GM19468 (cell line): ENCODE measurements around the gene MLF2.
"Not testable (repeated sequence)": the region's sequence is repeated elsewhere in the genome, so short reads cannot be mapped to it uniquely, and the experiment has no call there.

ENCODE experiments used
- ATAC-seq: cut with Tn5 transposase; IDR thresholded peaks from one replicate; pipeline ENCODE4 v1.9.1; 2021; ENCODE audit warnings: mild to moderate bottlenecking, moderate library complexity, moderate number of reproducible peaks; ENCODE audit not compliant: unreplicated experiment; ENCODE audit errors: extremely low read depth

The MLF2 gene

DNA sequence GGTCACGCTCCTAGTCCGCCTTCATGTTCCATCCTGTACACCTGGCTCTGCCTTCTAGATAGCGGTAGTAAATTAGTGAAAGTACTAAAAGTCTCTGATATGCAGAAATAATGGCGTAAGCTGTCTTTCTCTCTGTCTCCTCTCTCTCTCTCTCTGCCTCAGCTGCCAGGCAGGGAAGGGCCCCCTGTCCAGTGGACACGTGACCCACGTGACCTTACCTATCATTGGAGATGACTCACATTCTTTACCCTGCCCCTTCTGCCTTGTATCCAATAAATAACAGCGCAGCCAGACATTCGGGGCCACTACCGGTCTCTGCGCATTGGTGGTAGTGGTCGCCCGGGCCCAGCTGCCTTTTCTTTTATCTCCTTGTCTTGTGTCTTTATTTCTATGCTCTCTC lies 10.9 kb downstream of the MLF2 start:
- not testable (repeated sequence) for ATAC-seq

DNA sequence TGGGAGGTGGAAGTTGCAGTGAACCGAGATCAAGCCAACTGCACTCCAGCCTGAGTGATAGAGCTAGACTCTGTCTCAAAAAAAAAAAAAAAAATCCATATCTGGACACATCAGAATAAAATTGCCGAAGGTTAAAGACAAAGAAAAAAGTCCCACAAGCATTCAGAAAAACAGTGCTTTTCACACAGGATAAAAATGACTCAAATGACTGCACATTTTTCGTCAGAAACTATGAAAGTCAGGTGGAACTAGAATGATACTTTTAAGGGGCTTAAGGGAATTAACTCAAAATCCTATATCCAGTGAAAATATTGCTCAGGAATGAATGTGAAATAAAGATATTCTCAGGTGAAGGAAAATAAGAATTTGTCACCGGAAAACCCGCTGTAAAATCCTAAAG lies 16.2 kb downstream of the MLF2 start:
- ATAC-seq: no peak

DNA sequence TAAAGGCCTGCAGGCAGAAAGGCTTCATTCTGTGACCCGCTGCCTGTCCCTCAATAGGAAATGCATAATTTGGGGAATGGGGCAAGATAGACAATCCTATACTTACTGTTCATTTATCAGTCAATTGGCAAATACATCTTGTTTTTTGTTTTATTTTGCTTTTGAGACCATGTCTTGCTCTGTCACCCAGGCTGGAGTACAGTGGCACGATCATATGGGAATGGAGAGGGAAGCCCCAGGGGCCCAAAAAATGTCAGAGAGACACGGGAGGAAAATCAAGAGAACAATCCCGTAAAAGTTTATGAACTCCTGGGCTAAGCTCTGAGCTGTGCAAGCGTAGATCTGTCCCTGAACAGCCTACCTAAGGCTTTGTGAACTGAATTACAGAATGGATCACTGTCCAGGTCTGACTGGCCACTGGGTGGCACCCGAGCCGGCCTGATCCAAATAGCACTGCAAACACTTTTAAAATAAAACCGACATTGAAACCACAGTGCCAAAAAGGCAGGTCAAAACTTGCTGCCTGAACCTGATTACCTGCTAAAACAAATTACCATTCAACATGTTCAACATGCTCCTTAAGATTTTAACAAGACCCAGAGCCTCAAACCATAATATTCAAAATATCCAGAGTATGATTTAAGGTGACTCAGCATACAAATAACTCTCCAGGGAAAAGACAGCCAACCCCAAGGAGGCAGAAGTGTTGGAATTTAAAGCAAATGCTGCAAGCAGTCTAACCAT lies 17.3 kb downstream of the MLF2 start:
- ATAC-seq: no peak

DNA sequence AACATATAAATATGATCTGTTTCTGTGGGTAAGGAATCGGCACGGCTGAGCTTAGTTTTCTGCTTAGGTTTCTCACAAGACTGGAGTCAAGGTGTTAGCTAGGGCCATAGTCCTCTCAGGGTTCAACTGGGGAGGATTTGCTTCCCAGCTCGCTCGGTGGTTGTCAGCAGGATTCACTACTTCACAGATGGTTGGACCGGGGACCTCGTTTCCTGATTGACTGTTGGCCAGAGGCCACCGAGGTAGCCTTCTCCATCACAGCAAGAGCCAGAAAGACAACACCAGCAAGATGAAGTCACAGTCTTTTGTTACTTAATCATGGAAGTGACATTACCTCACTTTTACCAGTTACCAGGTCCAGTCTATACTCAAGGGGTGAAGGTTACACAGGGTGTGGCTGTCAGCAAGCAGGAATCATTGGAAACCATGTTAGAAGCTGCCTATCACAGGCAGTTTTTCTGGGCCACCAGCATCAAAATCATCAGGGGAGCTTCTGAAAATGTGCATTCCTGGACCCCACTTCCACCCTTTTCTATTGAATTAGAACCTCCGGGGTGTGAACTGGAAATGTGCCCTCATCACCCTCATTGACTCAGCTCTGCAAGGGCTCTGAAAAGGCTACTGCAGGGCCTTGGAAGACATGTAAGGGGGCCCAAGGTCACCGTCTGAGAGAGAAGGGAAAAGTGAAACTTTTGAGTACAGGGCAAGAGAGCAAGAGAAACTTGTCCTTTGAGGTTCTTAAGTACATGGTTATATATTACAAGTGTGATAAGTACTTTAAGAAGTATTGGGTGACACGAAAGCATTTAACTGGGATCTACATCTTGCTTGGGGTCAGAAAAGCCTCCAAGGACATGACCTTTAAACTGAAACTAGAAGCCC lies 18.2 kb downstream of the MLF2 start:
- no peak for ATAC-seq

DNA sequence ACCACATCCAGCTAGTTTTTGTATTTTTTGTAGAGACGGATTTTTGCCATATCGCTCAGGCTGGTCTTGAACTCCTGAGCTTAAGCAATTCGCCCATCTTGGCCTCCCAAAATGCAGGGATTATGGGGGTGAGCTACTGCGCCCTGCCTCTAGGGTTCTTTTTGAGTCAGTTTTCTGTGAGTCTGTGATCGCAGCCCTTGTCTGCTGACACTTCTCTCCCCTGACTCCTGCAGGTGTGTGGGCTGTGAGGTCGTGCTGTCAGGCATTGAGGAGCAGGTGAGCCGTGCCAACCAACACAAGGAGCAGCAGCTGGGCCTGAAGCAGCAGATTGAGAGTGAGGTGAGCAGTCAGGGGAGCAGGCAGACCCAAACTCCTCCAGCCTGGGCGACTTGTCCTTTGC lies 22.8 kb downstream of the MLF2 start:
- no peak for ATAC-seq

DNA sequence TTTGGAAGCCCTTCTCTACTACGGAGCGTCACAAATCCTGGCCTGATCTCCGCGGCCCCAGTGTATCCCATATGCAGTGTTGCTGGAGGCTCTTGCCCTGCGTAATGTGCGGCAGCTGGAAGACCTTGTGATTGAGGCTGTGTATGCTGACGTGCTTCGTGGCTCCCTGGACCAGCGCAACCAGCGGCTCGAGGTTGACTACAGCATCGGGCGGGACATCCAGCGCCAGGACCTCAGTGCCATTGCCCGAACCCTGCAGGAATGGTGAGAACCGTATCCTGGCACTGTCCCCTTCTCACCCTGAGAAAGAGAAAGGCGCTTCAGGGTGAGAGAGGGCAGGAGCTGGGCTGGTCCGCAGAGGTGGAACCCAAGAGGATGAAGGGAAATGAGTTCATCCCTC lies 23.8 kb downstream of the MLF2 start:
- no peak for ATAC-seq

DNA sequence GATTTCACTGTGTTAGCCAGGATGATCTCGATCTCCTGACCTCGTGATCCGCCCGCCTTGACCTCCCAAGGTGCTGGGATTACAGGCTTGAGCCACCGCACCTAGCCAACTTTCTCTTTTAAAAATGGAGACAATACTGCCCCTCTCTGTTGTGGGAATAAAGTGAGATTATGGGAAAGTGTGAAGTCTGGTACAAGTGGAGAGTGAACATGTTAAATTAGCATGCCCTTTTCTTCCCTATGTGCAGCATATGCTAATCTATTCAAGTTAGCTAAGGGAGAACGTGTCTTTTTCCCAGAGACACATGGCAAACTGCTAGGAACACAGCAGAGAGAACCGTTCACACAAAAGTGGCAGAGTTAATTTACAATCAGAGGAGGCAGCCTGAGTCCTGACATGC lies 27.6 kb downstream of the MLF2 start:
- no peak for ATAC-seq

DNA sequence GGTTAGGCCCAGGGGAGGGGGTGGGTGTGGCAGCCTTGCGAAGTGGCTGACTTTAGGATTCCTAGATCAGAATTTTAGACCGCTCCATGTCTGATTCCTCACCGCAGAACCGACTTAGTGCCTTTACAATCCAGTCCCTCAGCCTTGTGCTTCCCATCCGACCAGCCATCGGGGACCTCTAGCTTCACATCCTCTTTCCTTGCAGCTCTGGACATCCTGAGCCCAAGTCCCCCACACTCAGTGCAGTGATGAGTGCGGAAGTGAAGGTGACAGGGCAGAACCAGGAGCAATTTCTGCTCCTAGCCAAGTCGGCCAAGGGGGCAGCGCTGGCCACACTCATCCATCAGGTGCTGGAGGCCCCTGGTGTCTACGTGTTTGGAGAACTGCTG lies 28.5 kb downstream of the MLF2 start:
- no peak for ATAC-seq

DNA sequence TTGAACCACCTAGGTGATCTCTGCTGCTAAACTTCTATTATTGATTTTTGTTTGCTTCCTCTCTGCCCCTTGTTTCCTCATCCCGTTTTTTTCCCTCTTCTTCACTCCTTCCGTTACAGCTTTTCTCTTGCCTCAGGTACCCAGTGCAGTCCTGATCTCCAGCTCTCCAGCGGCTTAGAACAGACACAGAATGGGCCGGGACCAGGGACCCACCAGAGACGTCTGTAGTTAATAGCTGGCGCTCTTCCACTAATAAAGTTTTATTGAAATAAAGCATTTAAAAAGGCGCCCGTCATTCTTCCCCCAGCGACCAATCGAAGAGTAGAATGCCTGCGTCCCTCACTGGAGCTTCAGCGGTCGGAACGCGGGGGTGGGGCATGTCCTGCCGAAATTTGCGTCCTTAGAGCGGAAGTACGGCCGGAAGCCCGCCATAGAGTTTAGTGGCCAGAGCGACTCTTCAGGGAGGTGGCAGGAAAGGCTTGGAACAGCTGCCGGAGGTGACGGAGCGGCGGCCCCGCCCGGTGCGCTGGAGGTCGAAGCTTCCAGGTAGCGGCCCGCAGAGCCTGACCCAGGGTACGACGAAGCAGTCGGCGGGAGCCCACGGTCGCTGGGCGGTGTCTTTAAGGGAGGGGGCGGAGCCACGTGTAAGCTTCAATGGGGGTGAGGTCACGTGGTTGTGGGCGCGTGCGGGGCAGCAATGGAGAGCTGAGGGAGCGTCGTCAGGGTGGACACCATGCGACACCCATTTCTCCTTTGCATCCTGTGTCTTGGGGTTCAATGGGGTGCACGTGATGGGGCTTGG lies 29.1 kb downstream of the MLF2 start, which contains the start of gene COPS7A:
Gene COPS7A, plus strand, starts transcription at position 440 of the 802 bp plus-strand sequence. CDS start 611 bp downstream, outside the sequence.
- peak; percentile 77 for ATAC-seq

DNA sequence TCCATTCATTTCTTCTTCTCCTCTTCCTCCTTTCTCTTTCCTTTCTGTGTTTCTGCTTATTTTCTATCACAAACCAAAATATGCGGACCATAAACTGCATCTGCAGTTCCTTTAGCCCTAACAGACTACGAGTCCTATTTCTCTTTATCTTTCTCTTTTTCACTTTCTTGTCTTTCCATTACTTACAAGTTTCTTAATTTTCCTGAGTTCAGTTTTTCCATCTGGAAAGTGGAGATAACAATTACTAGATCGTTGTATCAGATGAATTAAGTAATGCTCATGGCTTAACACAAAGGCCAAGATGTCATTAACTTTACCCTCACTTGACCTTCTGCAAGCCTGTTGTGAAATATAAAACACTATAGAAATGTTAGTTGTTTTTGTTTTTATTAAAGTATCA lies 30.1 kb downstream of the MLF2 start:
- ATAC-seq: no peak

DNA sequence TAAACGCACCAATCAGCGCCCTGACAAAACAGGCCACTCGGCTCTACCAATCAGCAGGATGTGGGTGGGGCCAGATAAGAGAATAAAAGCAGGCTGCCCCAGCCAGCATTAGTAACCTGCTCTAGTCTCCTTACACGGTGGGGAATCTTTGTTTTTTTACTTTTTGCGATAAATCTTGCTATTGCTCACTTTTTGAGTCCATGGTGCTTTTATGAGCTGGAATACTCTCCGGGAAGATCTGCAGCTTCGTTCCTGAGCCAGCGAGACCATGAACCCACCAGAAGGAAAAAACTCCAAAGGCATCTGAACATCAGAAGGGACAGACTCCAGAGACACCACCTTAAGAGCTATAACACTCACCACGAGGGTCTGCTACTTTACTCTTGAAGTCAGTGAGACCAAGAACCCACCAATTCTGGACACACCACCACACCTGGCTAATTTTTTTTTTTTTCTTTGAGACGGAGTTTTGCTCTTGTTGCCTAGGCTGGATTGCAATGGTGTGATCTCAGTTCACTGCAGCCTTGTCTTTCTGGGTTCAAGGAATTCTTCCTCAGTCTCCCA lies 36.0 kb downstream of the MLF2 start:
- no peak for ATAC-seq

DNA sequence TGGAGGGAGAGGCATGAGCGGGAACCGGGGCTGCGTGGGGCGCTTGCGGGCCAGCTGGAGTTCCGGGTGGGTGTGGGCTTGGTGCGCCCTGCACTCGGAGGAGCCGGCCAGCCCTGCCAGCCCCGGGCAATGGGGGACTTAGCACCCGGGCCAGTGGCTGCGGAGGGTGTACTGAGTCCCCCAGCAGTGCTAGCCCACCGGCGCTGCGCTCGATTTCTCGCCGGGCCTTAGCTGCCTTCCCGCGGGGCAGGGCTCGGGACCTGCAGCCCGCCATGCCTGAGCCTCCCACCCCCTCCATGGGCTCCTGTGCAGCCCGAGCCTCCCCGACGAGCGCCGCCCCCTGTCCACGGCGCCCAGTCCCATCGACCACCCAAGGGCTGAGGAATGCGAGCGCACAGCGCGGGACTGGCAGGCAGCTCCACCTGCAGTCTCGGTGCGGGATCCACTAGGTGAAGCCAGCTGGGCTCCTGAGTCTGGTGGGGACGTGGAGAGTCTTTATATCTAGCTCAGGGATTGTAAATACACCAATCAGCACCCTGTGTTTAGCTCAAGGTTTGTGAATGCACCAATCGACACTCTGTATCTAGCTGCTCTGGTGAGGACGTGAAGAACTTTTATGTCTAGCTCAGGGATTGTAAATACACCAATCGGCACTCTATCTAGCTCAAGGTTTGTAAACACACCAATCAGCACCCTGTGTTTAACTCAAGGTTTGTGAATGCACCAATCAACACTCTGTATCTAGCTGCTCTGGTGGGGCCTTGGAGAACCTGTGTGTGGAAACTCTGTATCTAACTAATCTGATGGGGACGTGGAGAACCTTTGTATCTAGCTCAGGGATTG lies 36.7 kb downstream of the MLF2 start:
- ATAC-seq: not testable (repeated sequence)

DNA sequence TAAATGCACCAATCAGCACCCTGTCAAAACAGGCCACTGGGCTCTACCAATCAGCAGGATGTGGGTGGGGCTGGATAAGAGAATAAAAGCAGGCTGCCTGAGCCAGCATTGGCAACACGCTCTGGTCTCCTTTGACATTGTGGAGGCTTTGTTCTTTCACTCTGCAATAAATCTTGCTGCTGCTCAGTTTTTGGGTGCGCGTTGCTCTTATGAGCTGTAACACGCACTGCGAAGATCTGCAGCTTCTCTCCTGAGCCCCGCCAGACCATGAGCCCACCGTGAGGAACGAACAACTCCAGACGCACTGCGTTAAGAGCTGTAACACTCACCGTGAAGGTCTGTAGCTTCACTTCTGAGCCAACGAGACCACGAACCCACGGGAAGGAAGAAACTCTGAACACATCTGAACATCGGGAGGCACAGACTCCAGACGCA lies 44.0 kb downstream of the MLF2 start:
- no peak for ATAC-seq

DNA sequence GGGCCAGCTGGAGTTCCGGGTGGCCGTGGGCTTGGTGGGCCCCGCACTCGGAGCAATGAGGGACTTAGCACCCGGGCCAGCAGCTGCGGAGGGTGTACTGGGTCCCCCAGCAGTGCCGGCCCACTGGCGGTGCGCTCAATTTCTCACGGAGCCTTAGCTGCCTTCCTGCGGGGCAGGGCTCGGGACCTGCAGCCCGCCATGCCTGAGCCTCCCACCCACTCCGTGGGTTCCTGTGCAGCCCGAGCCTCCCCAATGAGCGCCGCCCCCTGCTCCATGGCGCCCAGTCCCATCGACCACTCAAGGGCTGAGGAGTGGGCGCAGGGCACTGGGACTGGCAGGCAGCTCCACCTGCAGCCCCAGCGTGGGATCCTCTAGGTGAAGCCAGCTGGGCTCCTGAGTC lies 44.6 kb downstream of the MLF2 start:
- ATAC-seq: not testable (repeated sequence)

DNA sequence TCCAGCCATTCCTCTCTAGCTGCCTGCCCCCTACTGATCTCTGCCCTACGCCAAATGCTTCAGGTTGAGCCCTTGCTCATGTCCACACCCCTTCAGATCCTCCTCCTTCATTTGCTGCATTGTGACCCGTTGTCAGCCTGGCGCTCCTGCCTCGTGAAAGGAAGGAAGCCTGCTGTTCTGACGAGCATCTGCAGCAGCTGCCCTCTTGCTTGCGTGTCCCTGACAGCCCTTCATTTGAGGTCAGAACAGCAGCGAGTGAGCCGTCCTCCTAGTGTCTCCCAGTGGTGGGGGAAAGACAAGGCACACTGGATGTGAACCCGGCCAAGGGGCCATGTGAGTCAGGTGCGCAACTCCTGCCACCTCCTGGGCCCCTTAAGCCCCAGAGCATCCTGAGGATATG lies 49.3 kb downstream of the MLF2 start:
- no peak for ATAC-seq

DNA sequence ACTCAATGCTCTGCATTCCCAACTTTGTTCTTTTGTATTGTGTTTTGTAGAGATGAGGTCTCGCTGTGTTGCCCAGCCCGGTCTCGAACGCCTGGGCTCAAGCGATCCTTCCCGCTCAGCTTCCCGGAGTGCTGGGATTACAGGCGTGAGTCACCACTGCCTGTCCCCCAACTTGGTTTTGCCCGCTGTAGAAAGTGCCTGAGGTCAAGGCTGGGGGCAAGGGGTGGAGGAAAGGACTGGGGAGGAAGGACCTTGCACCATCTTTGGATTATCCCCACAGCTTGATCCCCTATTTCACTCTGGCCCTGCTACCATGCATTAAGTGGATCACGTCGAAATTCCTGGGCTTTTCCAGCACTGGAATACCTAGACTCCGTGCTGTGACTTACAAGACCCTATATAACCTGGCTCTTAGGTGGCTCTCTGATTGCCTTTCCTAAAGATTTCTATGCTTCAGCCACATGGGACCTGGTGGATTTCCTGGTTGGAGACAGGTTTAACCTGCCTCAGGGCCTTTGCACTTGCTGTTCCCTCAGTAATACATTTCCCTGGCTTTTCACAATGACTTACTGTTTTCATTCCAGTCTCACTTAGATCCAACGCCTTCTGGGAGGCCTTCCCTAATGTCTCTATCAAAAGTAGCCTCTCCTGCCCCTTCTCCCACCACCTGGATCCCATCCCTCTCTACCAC lies 51.7 kb downstream of the MLF2 start:
- no peak for ATAC-seq

DNA sequence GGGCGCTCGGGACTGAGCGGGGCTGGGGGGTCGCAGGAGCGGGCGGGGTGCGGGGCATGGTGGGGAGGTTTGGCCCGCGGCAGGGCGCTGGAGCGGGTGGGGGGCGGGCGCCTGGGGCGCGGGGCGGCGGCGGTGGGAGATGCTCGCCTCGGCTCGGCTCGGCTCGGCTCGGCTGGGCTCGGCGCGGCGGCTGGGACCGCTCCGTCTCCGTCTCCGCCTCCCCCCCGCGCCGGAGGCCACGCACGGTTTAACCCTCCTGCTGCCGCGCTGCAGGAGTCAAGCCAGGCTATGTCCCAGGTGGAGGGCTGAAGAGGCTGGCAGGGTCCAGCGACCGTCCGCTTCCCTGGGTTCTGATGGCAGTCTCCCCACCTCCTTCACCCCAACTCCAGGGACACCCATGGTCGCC lies 52.3 kb downstream of the MLF2 start, which contains the start of gene PIANP:
Gene PIANP, minus strand, starts transcription at position 170 of the 406 bp plus-strand sequence. CDS start 2,754 bp downstream, outside the sequence.
- no peak for ATAC-seq

DNA sequence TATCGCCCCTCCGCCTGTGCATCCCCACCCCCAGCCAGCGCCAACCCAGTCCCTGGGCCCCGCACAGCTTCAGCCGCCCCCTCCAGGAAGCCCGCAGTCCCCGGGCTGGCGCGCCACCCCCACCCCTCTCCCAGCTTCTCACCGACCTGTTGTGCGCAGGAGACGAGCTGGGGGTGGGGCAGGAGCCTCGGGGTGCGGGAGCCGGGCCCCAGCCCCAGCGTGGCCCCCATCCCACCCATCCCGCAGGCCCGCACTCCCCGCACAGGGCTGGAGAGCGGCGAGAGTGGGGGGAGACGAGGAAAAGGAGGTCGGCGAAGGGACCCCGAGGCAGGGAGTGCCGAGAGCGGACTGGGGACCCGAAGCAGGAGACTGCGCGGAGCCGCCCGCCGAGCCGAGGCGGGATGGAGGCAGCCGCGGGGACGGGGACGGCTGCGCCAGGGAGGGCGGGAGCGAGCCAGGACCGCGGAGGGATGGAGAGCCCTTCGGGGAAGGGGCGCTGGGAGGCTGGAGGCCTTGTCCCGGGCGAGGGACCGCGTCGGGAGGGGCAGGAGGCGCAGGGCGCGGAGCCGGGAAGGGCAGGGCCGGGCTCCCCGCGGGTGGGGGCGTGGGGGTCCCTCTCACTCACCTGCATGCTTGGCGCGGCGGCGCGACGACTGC lies 52.8 kb downstream of the MLF2 start:
- ATAC-seq: no peak
